ENCODE results near the gene CTIF. TPM values are rescaled to one million over a fixed set of nuclear protein-coding genes. Genes with fewer than 3 reads are reported as not detected.

Gene CTIF
- total RNA-seq, 2 experiments from 2014 or later, result 0.06 to 0.38 TPM

- Histone ChIP-seq H3K36me3 (ENCODE audit: insufficient read depth, low read length) (no peaks in the 10 kb centered on the region), H3K4me1 (ENCODE audit: insufficient read depth, low read length, poor library complexity, severe bottlenecking) (peaks cover 18% of the 10 kb centered on the region), H4K20me1 (ENCODE audit: insufficient read depth, low read length) (no peaks in the 10 kb centered on the region), H3K27ac (ENCODE audit: low read depth, low read length, poor library complexity, severe bottlenecking) (no peak overlapping the region), H3K79me2 (ENCODE audit: insufficient read depth, low read depth, low read length) (no peaks in the 10 kb centered on the region), H2AFZ (ENCODE audit: low read length) (no peak overlapping the region), H3K9me3 (ENCODE audit: low read length) (no peaks in the 10 kb centered on the region), H3K4me3 (ENCODE audit: low read depth, low read length, poor library complexity, severe bottlenecking) (no peak overlapping the region), H3K4me2 (ENCODE audit: low read length) (no peak overlapping the region), H3K9me2 (ENCODE audit: insufficient read depth, low read length) (no peaks in the 10 kb centered on the region)
- intact Hi-C loops (cut with micrococcal nuclease; ENCODE audit: unreplicated experiment), result no loop called here
- POLR2A ChIA-PET, result no interaction called here
- CTCF ChIA-PET (ENCODE audit: unreplicated experiment), result no interaction called here
- DNase-seq (ENCODE audit: low spot score), result no peak
- BruUV-seq (replicated peaks), result no TSS peak
- TF ChIP-seq CTCF (conservative IDR thresholded peaks at IDR 0.05; ENCODE audit: low read length), result no peak
These were observed 259.8 kb downstream of the CTIF start for GRCh38 chr18:48798334-48799245.

- no peaks in the 10 kb centered on the region for H3K9me3 ChIP-seq (ENCODE audit: low read length)
- intact Hi-C loops (cut with micrococcal nuclease; ENCODE audit: unreplicated experiment), result no loop called here
- no peaks in the 10 kb centered on the region for H4K20me1 ChIP-seq (ENCODE audit: insufficient read depth, low read length)
- no peak overlapping the region for H3K4me3 ChIP-seq (ENCODE audit: low read depth, low read length, poor library complexity, severe bottlenecking)
- no peak overlapping the region for H3K27ac ChIP-seq (ENCODE audit: low read depth, low read length, poor library complexity, severe bottlenecking)
- no TSS peak for BruUV-seq (replicated peaks)
- CTCF ChIA-PET (ENCODE audit: unreplicated experiment), result no interaction called here
- no peaks in the 10 kb centered on the region for H3K79me2 ChIP-seq (ENCODE audit: insufficient read depth, low read depth, low read length)
- TF ChIP-seq EZH2phosphoT487 (IDR thresholded peaks at IDR 0.05; ENCODE audit: borderline replicate concordance, low read depth, low read length) (no peak), CTCF (conservative IDR thresholded peaks at IDR 0.05; ENCODE audit: low read length) (no peak)
- H3K36me3 ChIP-seq (ENCODE audit: insufficient read depth, low read length), result no peaks in the 10 kb centered on the region
- H3K4me1 ChIP-seq (ENCODE audit: insufficient read depth, low read length, poor library complexity, severe bottlenecking), result peaks cover 18% of the 10 kb centered on the region
- POLR2A ChIA-PET, result no interaction called here
- H3K9me2 ChIP-seq (ENCODE audit: insufficient read depth, low read length), result no peaks in the 10 kb centered on the region
- DNase-seq (ENCODE audit: low spot score), result no peak
- H3K4me2 ChIP-seq (ENCODE audit: low read length), result no peak overlapping the region
- H2AFZ ChIP-seq (ENCODE audit: low read length), result no peak overlapping the region
These were observed 261.0 kb downstream of the CTIF start for GRCh38 chr18:48799724-48800315.

- Histone ChIP-seq H3K4me1 (ENCODE audit: insufficient read depth, low read length, poor library complexity, severe bottlenecking) (peaks cover 18% of the 10 kb centered on the region), H3K9me3 (ENCODE audit: low read length) (no peaks in the 10 kb centered on the region), H3K4me2 (ENCODE audit: low read length) (no peak overlapping the region), H3K9me2 (ENCODE audit: insufficient read depth, low read length) (no peaks in the 10 kb centered on the region), H2AFZ (ENCODE audit: low read length) (no peak overlapping the region), H3K79me2 (ENCODE audit: insufficient read depth, low read depth, low read length) (no peaks in the 10 kb centered on the region), H3K36me3 (ENCODE audit: insufficient read depth, low read length) (no peaks in the 10 kb centered on the region), H4K20me1 (ENCODE audit: insufficient read depth, low read length) (no peaks in the 10 kb centered on the region), H3K27ac (ENCODE audit: low read depth, low read length, poor library complexity, severe bottlenecking) (no peak overlapping the region), H3K4me3 (ENCODE audit: low read depth, low read length, poor library complexity, severe bottlenecking) (no peak overlapping the region)
- no peak for DNase-seq (ENCODE audit: low spot score)
- ChIA-PET POLR2A (no interaction called here), CTCF (ENCODE audit: unreplicated experiment) (interaction anchor here (0.6 kb wide), 1 partner anchor 9 kb away, joined by 10 read pairs; no protein-coding TSS in a partner anchor)
- TF ChIP-seq EZH2phosphoT487 (IDR thresholded peaks at IDR 0.05; ENCODE audit: borderline replicate concordance, low read depth, low read length) (no peak), CTCF (conservative IDR thresholded peaks at IDR 0.05; ENCODE audit: low read length) (no peak)
- BruUV-seq (replicated peaks), result no TSS peak
- intact Hi-C loops (cut with micrococcal nuclease; ENCODE audit: unreplicated experiment), result no loop called here
These were observed 261.6 kb downstream of the CTIF start for GRCh38 chr18:48800466-48800865.

Measured in OCI-LY7 (cell line).